Retinal pigment epithelial cell (primary cell): Measurements from ENCODE around the gene FBXO31.

Source experiments
- DNase-seq: peaks from one replicate; pipeline ENCODE4 v3.0.0-alpha.2; 2010; ENCODE audit warnings: low read depth
- H3K4me3 ChIP-seq: 2 replicates; pipeline ENCODE4 v1.5.1; 2011; ENCODE audit warnings: mild to moderate bottlenecking, low read length, control low read depth, moderate library complexity
- TF ChIP-seq, protein P1 (sequence below): conservative IDR thresholded peaks from 2 replicates; pipeline ENCODE4 v1.5.1; 2011; ENCODE audit warnings: low read depth, low read length, control low read depth, inconsistent platforms

FBXO31 gene

DNA sequence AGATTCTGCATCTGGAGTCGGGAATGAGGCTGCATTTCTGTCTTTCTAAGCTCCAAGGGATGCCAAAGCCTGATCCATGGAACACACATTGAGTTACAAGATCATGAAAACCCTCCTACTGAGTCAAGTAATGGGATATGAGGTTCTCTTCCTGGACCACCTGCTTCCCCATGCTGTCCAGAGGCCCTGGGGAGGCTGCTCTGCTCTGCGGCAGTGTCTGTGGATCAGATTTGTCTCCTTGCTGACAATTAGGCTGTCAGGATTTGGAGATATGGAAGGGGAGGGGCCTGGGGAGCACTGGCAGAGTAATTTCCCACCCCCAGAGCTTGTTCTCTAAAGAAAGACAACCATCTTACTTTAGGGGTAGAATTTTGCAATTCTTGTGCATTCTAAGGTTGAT is 99.4 kb downstream of the FBXO31 start:
- TF ChIP-seq, protein P1, sequence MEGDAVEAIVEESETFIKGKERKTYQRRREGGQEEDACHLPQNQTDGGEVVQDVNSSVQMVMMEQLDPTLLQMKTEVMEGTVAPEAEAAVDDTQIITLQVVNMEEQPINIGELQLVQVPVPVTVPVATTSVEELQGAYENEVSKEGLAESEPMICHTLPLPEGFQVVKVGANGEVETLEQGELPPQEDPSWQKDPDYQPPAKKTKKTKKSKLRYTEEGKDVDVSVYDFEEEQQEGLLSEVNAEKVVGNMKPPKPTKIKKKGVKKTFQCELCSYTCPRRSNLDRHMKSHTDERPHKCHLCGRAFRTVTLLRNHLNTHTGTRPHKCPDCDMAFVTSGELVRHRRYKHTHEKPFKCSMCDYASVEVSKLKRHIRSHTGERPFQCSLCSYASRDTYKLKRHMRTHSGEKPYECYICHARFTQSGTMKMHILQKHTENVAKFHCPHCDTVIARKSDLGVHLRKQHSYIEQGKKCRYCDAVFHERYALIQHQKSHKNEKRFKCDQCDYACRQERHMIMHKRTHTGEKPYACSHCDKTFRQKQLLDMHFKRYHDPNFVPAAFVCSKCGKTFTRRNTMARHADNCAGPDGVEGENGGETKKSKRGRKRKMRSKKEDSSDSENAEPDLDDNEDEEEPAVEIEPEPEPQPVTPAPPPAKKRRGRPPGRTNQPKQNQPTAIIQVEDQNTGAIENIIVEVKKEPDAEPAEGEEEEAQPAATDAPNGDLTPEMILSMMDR, result no peak
- no peak for DNase-seq
- no peak overlapping the region for H3K4me3 ChIP-seq

DNA sequence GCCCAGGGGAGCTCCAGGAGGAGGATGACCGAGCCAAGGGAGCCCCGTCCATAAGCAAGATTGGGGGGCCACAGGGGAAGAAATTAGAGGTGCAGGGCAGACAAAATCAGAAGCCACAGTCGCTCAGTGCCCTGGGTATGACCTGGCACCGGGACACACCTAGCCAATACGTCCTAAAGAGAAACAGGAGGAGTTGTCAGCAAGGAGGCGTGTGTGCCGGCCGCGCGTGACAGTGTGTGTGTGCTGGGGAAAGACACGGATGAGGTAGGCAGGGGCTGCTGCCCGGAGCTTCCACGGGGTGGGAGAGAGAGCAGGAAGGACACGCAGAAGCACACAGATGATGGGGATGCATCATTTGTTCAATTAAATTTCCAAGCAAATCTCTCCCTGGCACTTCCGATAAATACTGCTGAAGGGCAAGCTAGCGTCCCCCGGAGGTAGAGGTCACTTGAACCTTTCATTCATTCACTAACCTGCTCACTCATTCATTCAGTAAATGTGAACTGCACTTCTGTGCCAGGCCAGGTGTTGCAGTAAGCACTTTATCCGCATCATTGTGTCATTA is 104.4 kb downstream of the FBXO31 start:
- no peak overlapping the region for H3K4me3 ChIP-seq
- TF ChIP-seq, protein P1, result no peak
- DNase-seq, result no peak

DNA sequence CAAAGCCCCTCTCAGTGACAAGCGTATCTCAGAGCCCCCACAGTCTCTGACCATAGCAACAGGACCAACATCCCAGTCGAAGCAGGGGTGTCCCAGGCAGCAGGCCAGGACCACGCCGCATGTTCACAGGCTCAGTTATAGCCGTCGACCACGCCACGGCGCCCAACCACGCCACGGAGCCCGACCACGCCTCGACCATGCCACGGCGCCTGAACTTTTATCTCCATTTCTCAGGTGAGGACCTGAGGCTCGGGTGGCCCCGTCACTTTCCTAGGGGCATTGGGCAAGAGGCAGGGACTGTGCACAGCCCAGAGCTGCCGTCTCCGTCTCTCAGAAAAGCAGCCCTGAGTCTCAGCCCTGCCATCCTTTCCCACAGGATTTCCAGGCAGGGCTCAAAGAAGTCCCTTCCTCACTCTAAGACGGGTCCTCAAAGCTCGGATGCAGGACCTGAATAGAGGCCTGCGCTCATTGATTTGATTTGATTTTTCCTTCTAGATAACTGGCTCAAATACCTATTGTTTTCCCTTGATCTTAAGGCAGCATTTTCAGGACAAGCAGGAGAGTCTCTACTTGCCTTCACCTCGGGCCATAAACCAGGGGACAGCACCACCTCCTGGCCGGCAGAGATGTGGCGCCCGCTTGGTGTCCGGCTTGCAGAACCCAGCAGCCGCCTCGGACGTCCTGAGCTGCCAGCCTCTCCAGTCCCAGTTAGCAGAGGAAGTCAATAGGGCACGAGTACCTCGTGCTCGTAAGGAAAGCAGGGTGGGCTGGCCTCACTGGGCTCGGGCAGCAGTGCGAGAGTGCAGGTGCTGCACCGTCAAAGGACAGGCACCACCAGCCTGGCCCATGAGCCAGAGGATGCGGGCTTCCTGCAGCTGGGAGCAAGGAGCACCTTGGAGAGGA is 105.1 kb downstream of the FBXO31 start:
- TF ChIP-seq, protein P1, result peak; percentile 93

More for the DNA sequence above, 105.1 kb downstream of the FBXO31 start:
- H3K4me3 ChIP-seq, result no peak overlapping the region
- no peak for DNase-seq
